ENCODE measurements around the gene ZNF816. TPM values are rescaled to one million over a fixed set of nuclear protein-coding genes. Genes with fewer than 3 reads are reported as not detected.
"Not testable (repeated sequence)": the region's sequence is repeated elsewhere in the genome, so short reads cannot be mapped to it uniquely, and the experiment has no call there.

The ZNF816 gene
- total RNA-seq, 4 donors from 2014 or later: 3.7 to 23.0 (median 13.5) TPM

DNA sequence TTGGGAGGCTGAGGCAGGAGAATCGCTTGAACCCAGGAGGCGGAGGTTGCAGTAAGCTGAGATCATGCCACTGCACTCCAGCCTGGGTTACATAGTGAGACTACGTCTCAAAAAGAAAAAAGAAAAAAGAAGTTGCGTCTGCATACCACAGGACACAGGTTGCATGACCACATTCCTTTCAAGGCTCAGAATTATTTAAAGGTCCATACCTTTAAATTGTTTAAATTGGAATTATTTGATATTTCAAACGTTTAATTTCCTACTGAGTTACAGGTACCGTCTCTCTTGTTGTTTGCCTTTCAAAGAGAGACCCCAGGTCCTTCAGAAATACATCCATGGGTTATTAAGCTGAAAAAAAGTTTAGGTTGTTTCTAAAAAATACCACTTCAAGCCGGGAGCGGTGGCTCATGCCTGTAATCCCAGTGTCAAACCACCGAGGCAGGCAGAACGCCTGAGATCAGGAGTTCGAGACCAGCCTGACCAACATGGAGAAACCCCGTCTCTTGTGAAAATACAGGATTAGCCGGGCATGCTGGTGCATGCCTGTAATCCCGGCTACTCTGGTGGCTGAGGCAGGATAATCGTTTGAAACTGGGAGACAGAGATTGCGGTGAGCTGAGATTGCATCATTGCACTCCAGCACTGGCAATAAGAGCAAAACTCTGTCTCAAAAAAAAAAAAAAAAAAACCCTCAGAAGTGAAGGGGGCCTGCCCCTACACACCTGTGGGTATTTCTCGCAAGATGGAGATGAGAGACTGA, 18.6 kb downstream of the ZNF816 start:
- no peak overlapping the region for H3K27ac ChIP-seq
- 80 to 87% methylated on average over 17 of the region's 17 CpGs for WGBS, 2 donors

DNA sequence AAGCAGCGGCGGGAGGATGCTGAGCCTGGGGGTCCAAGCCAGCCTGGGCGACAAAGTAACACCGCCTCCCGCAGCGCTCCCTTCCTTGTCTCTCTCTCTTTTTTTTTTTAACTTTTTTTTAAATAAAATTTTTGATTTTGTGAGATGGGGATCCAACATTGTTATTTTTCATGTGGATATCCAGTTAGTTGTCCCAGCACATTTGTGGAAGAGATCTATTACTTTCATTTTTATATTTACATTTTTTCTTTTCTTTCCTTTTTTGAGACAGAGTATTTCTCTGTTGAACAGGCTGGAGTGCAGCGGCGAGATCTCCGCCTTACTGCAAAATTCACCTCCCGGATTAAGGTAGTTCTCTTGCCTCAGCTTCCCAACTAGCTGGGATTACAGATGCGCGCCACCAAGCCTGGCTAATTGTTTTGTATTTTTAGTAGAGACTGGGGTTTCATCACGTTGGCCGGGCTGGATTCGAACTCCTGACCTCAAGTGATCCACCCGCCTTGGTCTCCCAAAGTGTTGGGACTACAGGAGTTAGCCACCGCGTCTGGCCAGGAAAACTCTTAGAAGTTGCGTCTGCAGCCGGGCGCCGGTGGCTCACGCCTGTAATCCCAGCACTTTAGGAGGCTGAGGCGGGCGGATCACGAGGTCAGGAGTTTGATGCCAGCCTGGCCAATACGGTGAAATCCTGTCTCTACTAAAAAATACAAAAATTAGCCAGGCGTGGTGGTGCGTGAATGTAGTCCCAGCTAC, 19.4 kb downstream of the ZNF816 start:
- Histone ChIP-seq H3K36me3 (peaks cover 0 to 3% (median 0%) of the 10 kb centered on the region in 3 donors), H3K27me3 (no peaks in the 10 kb centered on the region), H3K4me3 (peak overlapping the region; percentile 50 to 86 (median 74)), H3K27ac (peak overlapping the region in 3 of 4 donors; percentile 69 to 96 (median 83)), H3K4me1 (peaks cover 0 to 17% (median 4%) of the 10 kb centered on the region in 4 donors), H3K9me3 (peaks cover 0 to 28% (median 5%) of the 10 kb centered on the region in 4 donors)
- DNase-seq (ENCODE audit: low spot score in 2 of 2): no peak
- TF ChIP-seq, protein P1, sequence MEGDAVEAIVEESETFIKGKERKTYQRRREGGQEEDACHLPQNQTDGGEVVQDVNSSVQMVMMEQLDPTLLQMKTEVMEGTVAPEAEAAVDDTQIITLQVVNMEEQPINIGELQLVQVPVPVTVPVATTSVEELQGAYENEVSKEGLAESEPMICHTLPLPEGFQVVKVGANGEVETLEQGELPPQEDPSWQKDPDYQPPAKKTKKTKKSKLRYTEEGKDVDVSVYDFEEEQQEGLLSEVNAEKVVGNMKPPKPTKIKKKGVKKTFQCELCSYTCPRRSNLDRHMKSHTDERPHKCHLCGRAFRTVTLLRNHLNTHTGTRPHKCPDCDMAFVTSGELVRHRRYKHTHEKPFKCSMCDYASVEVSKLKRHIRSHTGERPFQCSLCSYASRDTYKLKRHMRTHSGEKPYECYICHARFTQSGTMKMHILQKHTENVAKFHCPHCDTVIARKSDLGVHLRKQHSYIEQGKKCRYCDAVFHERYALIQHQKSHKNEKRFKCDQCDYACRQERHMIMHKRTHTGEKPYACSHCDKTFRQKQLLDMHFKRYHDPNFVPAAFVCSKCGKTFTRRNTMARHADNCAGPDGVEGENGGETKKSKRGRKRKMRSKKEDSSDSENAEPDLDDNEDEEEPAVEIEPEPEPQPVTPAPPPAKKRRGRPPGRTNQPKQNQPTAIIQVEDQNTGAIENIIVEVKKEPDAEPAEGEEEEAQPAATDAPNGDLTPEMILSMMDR (IDR thresholded peaks at IDR 0.05): no peak
- TF ChIP-seq EP300 (IDR thresholded peaks at IDR 0.05) (no peak), POLR2A (IDR thresholded peaks at IDR 0.05) (no peak)
- 56 to 66% methylated on average over 29 of the region's 29 CpGs for WGBS, 2 donors

More for the DNA sequence above, 18.6 kb downstream of the ZNF816 start:
- H3K9me3 ChIP-seq: peaks cover 0 to 35% (median 12%) of the 10 kb centered on the region in 4 donors
- TF ChIP-seq POLR2A (IDR thresholded peaks at IDR 0.05) (no peak), EP300 (IDR thresholded peaks at IDR 0.05) (no peak)
- TF ChIP-seq, protein P1 (IDR thresholded peaks at IDR 0.05): no peak
- no peak for DNase-seq (ENCODE audit: low spot score in 2 of 2)
- peaks cover 0 to 9% (median 0%) of the 10 kb centered on the region in 3 donors for H3K36me3 ChIP-seq
- peaks cover 0 to 17% (median 4%) of the 10 kb centered on the region in 4 donors for H3K4me1 ChIP-seq
- no peak overlapping the region for H3K4me3 ChIP-seq
- no peaks in the 10 kb centered on the region for H3K27me3 ChIP-seq

DNA sequence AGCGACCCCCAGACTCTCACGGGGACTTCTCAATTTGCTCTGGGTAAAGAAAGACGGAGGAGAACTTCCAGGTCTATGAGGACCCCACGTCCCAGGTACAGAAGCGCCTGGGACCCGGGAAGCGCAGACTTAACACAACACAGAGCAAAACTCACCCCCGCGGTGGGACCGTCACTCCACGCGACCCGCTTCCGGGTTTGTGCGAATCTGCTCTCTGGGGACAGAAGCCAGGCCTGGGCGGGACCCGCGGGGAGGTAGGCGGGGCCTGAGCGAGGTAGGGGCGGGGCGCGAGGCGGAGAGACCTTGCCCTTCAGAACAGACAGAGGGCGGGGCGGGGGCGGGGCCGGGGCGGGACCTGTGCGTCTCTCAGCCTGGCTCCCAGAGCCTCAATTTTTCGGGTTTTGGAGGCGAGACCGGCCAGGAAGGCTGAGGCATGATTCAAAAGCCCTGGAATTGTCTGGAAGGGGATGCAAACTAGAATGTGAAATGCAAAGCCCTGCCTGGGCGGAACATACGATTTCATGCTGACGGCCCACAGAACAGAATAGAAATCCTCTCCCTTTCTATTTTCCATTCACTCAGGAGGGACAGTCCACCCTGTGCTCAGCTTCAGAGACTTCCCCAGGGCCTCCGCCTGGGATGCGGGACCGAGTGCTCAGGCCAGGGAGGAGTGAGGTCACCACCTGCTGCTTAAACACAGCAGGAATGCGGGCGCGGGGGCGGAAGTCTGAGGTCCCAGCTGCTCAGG, 20.1 kb downstream of the ZNF816 start:
- Histone ChIP-seq H3K27ac (peak overlapping the region; percentile 70 to 96 (median 86)), H3K4me3 (peak overlapping the region; percentile 50 to 86 (median 74)), H3K9me3 (peaks cover 0 to 20% (median 2%) of the 10 kb centered on the region in 4 donors), H3K27me3 (no peaks in the 10 kb centered on the region), H3K4me1 (peaks cover 0 to 17% (median 4%) of the 10 kb centered on the region in 4 donors), H3K36me3 (peaks cover 0 to 7% (median 0%) of the 10 kb centered on the region in 3 donors)
- DNase-seq (ENCODE audit: low spot score in 2 of 2): peak; percentile 81 to 92
- 0% methylated on average over 37 to 39 of the region's 43 CpGs for WGBS, 2 donors
- TF ChIP-seq EP300 (IDR thresholded peaks at IDR 0.05): peak in 1 of 2 donors; percentile 70
- TF ChIP-seq, protein P1 (IDR thresholded peaks at IDR 0.05): no peak
- TF ChIP-seq POLR2A (IDR thresholded peaks at IDR 0.05): peak; percentile 48 to 61

DNA sequence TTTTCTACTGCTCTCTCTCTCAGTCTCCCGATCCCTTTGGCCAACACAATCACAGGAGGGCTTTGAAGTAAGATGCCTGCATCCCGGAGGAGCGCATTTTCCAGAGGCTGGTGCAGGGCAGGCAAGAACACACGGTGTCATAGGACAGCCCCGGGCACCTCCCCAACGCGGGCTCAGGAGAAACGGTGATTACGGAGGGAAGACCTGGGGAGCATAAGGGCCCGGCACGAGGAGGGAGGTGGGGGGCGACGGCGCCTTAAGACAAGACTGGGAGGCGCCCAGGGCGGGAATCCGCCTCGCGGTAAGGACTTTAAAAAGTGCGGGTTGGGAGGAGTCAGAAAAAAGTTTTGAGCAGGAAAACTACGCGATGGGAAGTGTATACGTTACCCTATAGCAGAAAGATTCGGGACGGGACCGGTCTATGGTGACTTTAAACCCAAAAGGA, 20.7 kb downstream of the ZNF816 start:
- H3K4me1 ChIP-seq: peaks cover 0 to 17% (median 4%) of the 10 kb centered on the region in 4 donors
- WGBS, 2 donors: 0 to 1% methylated on average over 26 of the region's 26 CpGs
- H3K9me3 ChIP-seq: peaks cover 0 to 14% (median under 1%) of the 10 kb centered on the region in 4 donors
- H3K36me3 ChIP-seq: peaks cover 0 to 11% (median 0%) of the 10 kb centered on the region in 3 donors
- peak in 1 of 2 donors; percentile 18 for DNase-seq (ENCODE audit: low spot score in 2 of 2)
- peak overlapping the region; percentile 70 to 96 (median 86) for H3K27ac ChIP-seq
- TF ChIP-seq, protein P1 (IDR thresholded peaks at IDR 0.05): no peak
- peak overlapping the region; percentile 50 to 86 (median 74) for H3K4me3 ChIP-seq
- no peaks in the 10 kb centered on the region for H3K27me3 ChIP-seq

DNA sequence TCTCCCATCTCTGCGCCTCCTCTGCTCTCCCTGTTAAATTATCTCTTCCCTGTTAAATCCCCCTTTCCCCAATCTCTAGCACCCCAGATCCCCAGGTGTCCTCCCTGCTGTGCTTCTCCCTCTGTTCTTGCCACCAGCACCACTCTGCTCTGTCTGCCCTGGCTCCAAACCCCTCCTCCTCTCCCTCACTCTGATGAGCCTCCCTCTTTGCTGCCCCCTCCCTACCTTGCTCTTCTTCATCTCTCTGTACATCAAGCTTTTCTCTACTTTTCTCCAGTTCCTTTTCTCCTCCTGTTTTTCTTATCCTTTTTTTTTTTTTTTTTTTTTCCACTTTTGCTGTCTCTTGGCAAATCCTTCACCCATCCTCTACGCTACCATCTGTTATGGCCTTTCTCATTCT, 21.2 kb downstream of the ZNF816 start:
- Histone ChIP-seq H3K27ac (peak overlapping the region in 2 of 4 donors; percentile 83 to 96), H3K36me3 (peaks cover 0 to 16% (median 0%) of the 10 kb centered on the region in 3 donors), H3K4me1 (peaks cover 0 to 17% (median 4%) of the 10 kb centered on the region in 4 donors), H3K4me3 (peak overlapping the region in 3 of 4 donors; percentile 63 to 86 (median 84))
- not testable (repeated sequence) for H3K27me3 ChIP-seq; H3K9me3 ChIP-seq; DNase-seq (ENCODE audit: low spot score in 2 of 2)
- 34 to 45% methylated on average over 2 of the region's 2 CpGs for WGBS, 2 donors

DNA sequence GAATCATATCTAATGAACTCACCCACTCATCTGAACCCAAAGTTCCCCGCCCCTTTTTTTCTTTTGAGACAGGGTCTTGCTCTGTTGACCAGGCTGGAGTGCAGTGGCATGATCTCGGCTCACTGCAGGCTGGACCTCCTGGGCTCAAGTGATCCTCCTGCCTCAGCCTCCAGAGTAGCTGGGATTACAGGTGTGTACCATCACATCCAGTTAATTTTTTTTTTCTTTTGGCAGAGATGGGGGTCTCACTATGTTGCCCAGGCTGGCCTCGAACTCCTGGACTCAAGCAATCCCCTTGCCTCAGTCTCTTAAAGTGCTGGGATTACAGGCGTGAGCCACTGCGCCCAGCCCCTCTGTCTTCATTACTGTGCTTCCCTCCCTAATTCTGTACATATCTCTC, 21.8 kb downstream of the ZNF816 start:
- peaks cover 0 to 17% (median 4%) of the 10 kb centered on the region in 4 donors for H3K4me1 ChIP-seq
- DNase-seq (ENCODE audit: low spot score in 2 of 2); H3K4me3 ChIP-seq; H3K9me3 ChIP-seq; H3K27me3 ChIP-seq: not testable (repeated sequence)
- H3K27ac ChIP-seq: peak overlapping the region in 1 of 4 donors; percentile 96
- peaks cover 0 to 22% (median 0%) of the 10 kb centered on the region in 3 donors for H3K36me3 ChIP-seq
- WGBS, 2 donors: 83 to 84% methylated on average over 5 of the region's 5 CpGs
